Mesenchymal stem cell (in vitro differentiated cells and primary cell): ENCODE measurements around the gene MARS2.
"Not testable (repeated sequence)": the region's sequence is repeated elsewhere in the genome, so short reads cannot be mapped to it uniquely, and the experiment has no call there.

ENCODE experiments used
- DNase-seq: peaks from one replicate; pipeline ENCODE4 v3.0.0-alpha.2; 2013
- H2AFZ ChIP-seq: one replicate; pipeline ENCODE4 v1.6.1; 2013; ENCODE audit warnings: low read depth, mild to moderate bottlenecking, control low read depth, inconsistent platforms, low read length, moderate library complexity
- H2AK5ac ChIP-seq: 2 replicates; pipeline ENCODE4 v1.6.1; 2013; ENCODE audit warnings: low read length, moderate library complexity, mild to moderate bottlenecking, inconsistent platforms; ENCODE audit not compliant: severe bottlenecking
- H2BK120ac ChIP-seq: one replicate; pipeline ENCODE4 v1.6.1; 2013; ENCODE audit warnings: low read depth, mild to moderate bottlenecking, inconsistent platforms, low read length, moderate library complexity
- H2BK12ac ChIP-seq, 2 experiments: one replicate each; pipeline ENCODE4 v1.6.1; 2013; ENCODE audit warnings: inconsistent platforms in 2 of 2, low read length in 2 of 2, mild to moderate bottlenecking in 2 of 2, moderate library complexity in 2 of 2, control low read depth in 1 of 2
- H2BK15ac ChIP-seq: one replicate; pipeline ENCODE4 v1.6.1; 2013; ENCODE audit warnings: mild to moderate bottlenecking, low read depth, inconsistent platforms; ENCODE audit not compliant: poor library complexity, severe bottlenecking
- H2BK5ac ChIP-seq: 2 replicates; pipeline ENCODE4 v1.6.1; 2013; ENCODE audit warnings: low read depth, mild to moderate bottlenecking, low read length, control low read depth, inconsistent platforms; ENCODE audit not compliant: poor library complexity, severe bottlenecking
- H3K14ac ChIP-seq, 2 experiments: one replicate each; pipeline ENCODE4 v1.6.1; 2013; ENCODE audit warnings: inconsistent platforms in 2 of 2, low read length in 2 of 2, control low read depth in 1 of 2, mild to moderate bottlenecking in 1 of 2, moderate library complexity in 1 of 2
- H3K18ac ChIP-seq, 2 experiments: one replicate each; pipeline ENCODE4 v1.6.1; 2013; ENCODE audit warnings: inconsistent platforms in 2 of 2, low read length in 2 of 2, control low read depth in 1 of 2, low read depth in 1 of 2, mild to moderate bottlenecking in 1 of 2
- H3K23ac ChIP-seq, 2 experiments: one replicate each; pipeline ENCODE4 v1.6.1; 2013; ENCODE audit warnings: inconsistent platforms in 2 of 2, low read length in 2 of 2, mild to moderate bottlenecking in 2 of 2, moderate library complexity in 2 of 2, control low read depth in 1 of 2
- H3K27ac ChIP-seq: 2 replicates; pipeline ENCODE4 v1.5.1; 2013; ENCODE audit warnings: mild to moderate bottlenecking, moderate library complexity, low read length, control low read depth, inconsistent platforms; ENCODE audit not compliant: poor library complexity, severe bottlenecking
- H3K27me3 ChIP-seq, 2 experiments: 2 replicates each; pipeline versions ENCODE4 v1.6.1 to v1.7.0; 2013; ENCODE audit warnings: low read length in 2 of 2, mild to moderate bottlenecking in 2 of 2, moderate library complexity in 2 of 2, control low read depth in 1 of 2, inconsistent platforms in 1 of 2; ENCODE audit not compliant: control insufficient read depth in 1 of 2, insufficient read depth in 1 of 2
- H3K36me3 ChIP-seq, 2 experiments: 2 replicates each; pipeline versions ENCODE4 v1.6.1 to v1.7.0; 2013; ENCODE audit warnings: low read length in 2 of 2, control low read depth in 1 of 2, inconsistent platforms in 1 of 2, low read depth in 1 of 2, mild to moderate bottlenecking in 1 of 2; ENCODE audit not compliant: insufficient read depth in 2 of 2, control insufficient read depth in 1 of 2
- H3K4ac ChIP-seq, 2 experiments: one replicate each; pipeline ENCODE4 v1.6.1; 2013; ENCODE audit warnings: inconsistent platforms in 2 of 2, low read length in 2 of 2, mild to moderate bottlenecking in 2 of 2, moderate library complexity in 2 of 2, control low read depth in 1 of 2, low read depth in 1 of 2
- H3K4me1 ChIP-seq: 2 replicates; pipeline ENCODE4 v1.6.1; 2013; ENCODE audit warnings: low read depth, low read length, control low read depth; ENCODE audit not compliant: control insufficient read depth, insufficient read depth
- H3K4me2 ChIP-seq: 2 replicates; pipeline ENCODE4 v1.6.1; 2013; ENCODE audit warnings: low read length, mild to moderate bottlenecking, inconsistent platforms; ENCODE audit not compliant: poor library complexity, severe bottlenecking
- H3K4me3 ChIP-seq, 2 experiments: 2 replicates each; pipeline versions ENCODE4 v1.5.1 to v1.7.0; 2013; ENCODE audit warnings: low read length in 2 of 2, mild to moderate bottlenecking in 2 of 2, control low read depth in 1 of 2, low read depth in 1 of 2; ENCODE audit not compliant: insufficient read depth in 1 of 2
- H3K79me1 ChIP-seq: replicated peaks from 2 replicates; pipeline ENCODE4 v1.6.1; 2013; ENCODE audit warnings: mild to moderate bottlenecking, control low read depth, low read length, inconsistent platforms; ENCODE audit not compliant: poor library complexity, severe bottlenecking
- H3K9ac ChIP-seq: 2 replicates; pipeline ENCODE4 v1.7.0; 2013; ENCODE audit warnings: mild to moderate bottlenecking, low read length, moderate library complexity
- H3K9me3 ChIP-seq: 2 replicates; pipeline ENCODE4 v1.7.0; 2013; ENCODE audit warnings: mild to moderate bottlenecking, low read length; ENCODE audit not compliant: control insufficient read depth
- H4K8ac ChIP-seq: one replicate; pipeline ENCODE4 v1.6.1; 2013; ENCODE audit warnings: inconsistent platforms, mild to moderate bottlenecking, low read length, moderate library complexity
- H4K91ac ChIP-seq: one replicate; pipeline ENCODE4 v1.6.1; 2013; ENCODE audit warnings: mild to moderate bottlenecking, low read length, inconsistent platforms
- WGBS: methylation state at CpG from one replicate; pipeline ENCODE4 v1.1.7; 2013; ENCODE audit warnings: mixed read lengths; 5-methylcytosine and 5-hydroxymethylcytosine counted together

Gene MARS2

GRCh38 chr2:197675711-197676188 is 29.4 kb upstream of the MARS2 start:
- DNase-seq, result peak; percentile 84
- peak overlapping the region; percentile 56 for H3K27ac ChIP-seq
- WGBS, result 60% methylated on average over 1 of the region's 6 CpGs
- H3K4me1 ChIP-seq, result peaks cover 4% of the 10 kb centered on the region
- H2AFZ ChIP-seq, result no peak overlapping the region
- peak overlapping the region; percentile 43 to 82 for H3K4me3 ChIP-seq
- H2BK5ac ChIP-seq, result no peak overlapping the region
- no peak overlapping the region for H3K18ac ChIP-seq
- no peak overlapping the region for H2AK5ac ChIP-seq
- peak overlapping the region; percentile 94 for H3K9ac ChIP-seq
- H3K4ac ChIP-seq, result no peak overlapping the region
- H3K79me1 ChIP-seq, result peaks cover 7% of the 10 kb centered on the region
- H3K4me2 ChIP-seq, result peak overlapping the region; percentile 60
- H4K91ac ChIP-seq, result no peak overlapping the region
- no peak overlapping the region for H3K14ac ChIP-seq
- no peak overlapping the region for H4K8ac ChIP-seq
- no peak overlapping the region for H2BK15ac ChIP-seq
- H3K23ac ChIP-seq, result no peak overlapping the region
- no peak overlapping the region for H2BK12ac ChIP-seq
- no peaks in the 10 kb centered on the region for H3K36me3 ChIP-seq
- H3K27me3 ChIP-seq, result no peaks in the 10 kb centered on the region
- H3K9me3 ChIP-seq, result no peaks in the 10 kb centered on the region
- H2BK120ac ChIP-seq, result no peak overlapping the region

GRCh38 chr2:197677056-197677455 is 28.1 kb upstream of the MARS2 start:
- no peak overlapping the region for H2AK5ac ChIP-seq
- no peak overlapping the region for H3K27ac ChIP-seq
- no peak overlapping the region for H3K14ac ChIP-seq
- no peaks in the 10 kb centered on the region for H3K9me3 ChIP-seq
- H3K9ac ChIP-seq, result peak overlapping the region; percentile 9
- no peak overlapping the region for H2AFZ ChIP-seq
- peak; percentile 43 for DNase-seq
- no peak overlapping the region for H2BK120ac ChIP-seq
- H3K4me3 ChIP-seq, result no peak overlapping the region
- WGBS, result 86% methylated on average over 1 of the region's 3 CpGs
- H3K36me3 ChIP-seq, result no peaks in the 10 kb centered on the region
- H3K4me1 ChIP-seq, result peaks cover 4% of the 10 kb centered on the region
- no peak overlapping the region for H2BK12ac ChIP-seq
- no peak overlapping the region for H4K8ac ChIP-seq
- H3K4ac ChIP-seq, result no peak overlapping the region
- H3K4me2 ChIP-seq, result no peak overlapping the region
- no peak overlapping the region for H2BK15ac ChIP-seq
- no peaks in the 10 kb centered on the region for H3K27me3 ChIP-seq
- H2BK5ac ChIP-seq, result no peak overlapping the region
- no peak overlapping the region for H3K23ac ChIP-seq
- H4K91ac ChIP-seq, result no peak overlapping the region
- peaks cover 4% of the 10 kb centered on the region for H3K79me1 ChIP-seq
- no peak overlapping the region for H3K18ac ChIP-seq

GRCh38 chr2:197677483-197677882 is 27.7 kb upstream of the MARS2 start:
- WGBS, result 0% methylated on average over 1 of the region's 2 CpGs
- H4K8ac ChIP-seq, result no peak overlapping the region
- no peak overlapping the region for H2BK120ac ChIP-seq
- H2AK5ac ChIP-seq, result no peak overlapping the region
- H3K4me2 ChIP-seq, result no peak overlapping the region
- no peak overlapping the region for H3K18ac ChIP-seq
- H3K79me1 ChIP-seq, result peaks cover 4% of the 10 kb centered on the region
- H4K91ac ChIP-seq, result no peak overlapping the region
- no peak overlapping the region for H3K4ac ChIP-seq
- H3K14ac ChIP-seq, result no peak overlapping the region
- H2BK12ac ChIP-seq, result no peak overlapping the region
- no peak overlapping the region for H2BK5ac ChIP-seq
- H3K36me3 ChIP-seq, result no peaks in the 10 kb centered on the region
- H3K4me3 ChIP-seq, result no peak overlapping the region
- DNase-seq, result peak; percentile 72
- H3K9me3 ChIP-seq, result no peaks in the 10 kb centered on the region
- peaks cover 4% of the 10 kb centered on the region for H3K4me1 ChIP-seq
- H3K23ac ChIP-seq, result no peak overlapping the region
- H3K27ac ChIP-seq, result no peak overlapping the region
- no peak overlapping the region for H2AFZ ChIP-seq
- no peak overlapping the region for H2BK15ac ChIP-seq
- H3K27me3 ChIP-seq, result no peaks in the 10 kb centered on the region
- H3K9ac ChIP-seq, result peak overlapping the region; percentile 9

GRCh38 chr2:197695206-197695605 is 10.0 kb upstream of the MARS2 start:
- H3K4me1 ChIP-seq, H3K4me2 ChIP-seq, H3K27ac ChIP-seq, H3K23ac ChIP-seq, H4K91ac ChIP-seq, H3K4ac ChIP-seq, H3K4me3 ChIP-seq, DNase-seq, H3K36me3 ChIP-seq, H3K79me1 ChIP-seq, H2AFZ ChIP-seq, H3K14ac ChIP-seq, H2BK5ac ChIP-seq, H2BK15ac ChIP-seq, H3K27me3 ChIP-seq, H2BK12ac ChIP-seq, H3K9ac ChIP-seq, H2BK120ac ChIP-seq, H2AK5ac ChIP-seq, H3K18ac ChIP-seq, H3K9me3 ChIP-seq, H4K8ac ChIP-seq: not testable (repeated sequence)
- WGBS, result 100% methylated on average over 2 of the region's 6 CpGs
